ENCODE measurements around the gene SNX24. TPM values are rescaled to one million over a fixed set of nuclear protein-coding genes. Genes with fewer than 3 reads are reported as not detected.

The SNX24 gene
- total RNA-seq, 4 donors from 2014 or later: 2.8 to 16.5 (median 11.3) TPM

DNA sequence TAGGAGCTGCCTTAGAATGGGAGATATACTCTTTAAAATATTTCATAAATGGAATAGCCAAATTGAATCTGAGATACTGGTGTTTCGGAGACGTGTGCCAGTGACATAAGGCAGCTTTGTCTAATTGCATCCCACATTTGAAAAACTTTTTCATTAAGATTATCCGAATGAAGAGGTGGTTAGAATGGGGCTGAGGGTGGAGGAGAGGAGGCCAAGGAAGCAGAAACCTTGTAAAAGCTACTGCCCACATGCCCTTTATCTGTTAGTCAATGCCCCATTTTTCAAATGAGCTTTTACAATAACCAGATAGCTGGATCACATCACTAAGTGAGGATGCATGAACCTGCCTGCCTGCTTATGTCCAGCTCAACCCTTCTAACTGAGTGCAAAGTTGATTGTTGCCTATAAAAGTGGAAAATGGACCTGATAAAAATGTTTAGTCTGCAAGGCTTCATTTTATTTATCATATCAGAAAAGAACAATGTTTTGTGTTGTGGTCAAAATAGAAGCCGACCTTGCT, 34.8 kb downstream of the SNX24 start:
- no peaks in the 10 kb centered on the region for H3K9me3 ChIP-seq
- no peaks in the 10 kb centered on the region for H3K4me1 ChIP-seq
- intact Hi-C loops (cut with DNase I; ENCODE audit: low total_unique reads): no loop called here
- H3K27ac ChIP-seq: no peak overlapping the region
- DNase-seq: no peak
- no peaks in the 10 kb centered on the region for H3K27me3 ChIP-seq
- no peak for TF ChIP-seq POLR2A (IDR thresholded peaks at IDR 0.05)
- TF ChIP-seq, protein P1, sequence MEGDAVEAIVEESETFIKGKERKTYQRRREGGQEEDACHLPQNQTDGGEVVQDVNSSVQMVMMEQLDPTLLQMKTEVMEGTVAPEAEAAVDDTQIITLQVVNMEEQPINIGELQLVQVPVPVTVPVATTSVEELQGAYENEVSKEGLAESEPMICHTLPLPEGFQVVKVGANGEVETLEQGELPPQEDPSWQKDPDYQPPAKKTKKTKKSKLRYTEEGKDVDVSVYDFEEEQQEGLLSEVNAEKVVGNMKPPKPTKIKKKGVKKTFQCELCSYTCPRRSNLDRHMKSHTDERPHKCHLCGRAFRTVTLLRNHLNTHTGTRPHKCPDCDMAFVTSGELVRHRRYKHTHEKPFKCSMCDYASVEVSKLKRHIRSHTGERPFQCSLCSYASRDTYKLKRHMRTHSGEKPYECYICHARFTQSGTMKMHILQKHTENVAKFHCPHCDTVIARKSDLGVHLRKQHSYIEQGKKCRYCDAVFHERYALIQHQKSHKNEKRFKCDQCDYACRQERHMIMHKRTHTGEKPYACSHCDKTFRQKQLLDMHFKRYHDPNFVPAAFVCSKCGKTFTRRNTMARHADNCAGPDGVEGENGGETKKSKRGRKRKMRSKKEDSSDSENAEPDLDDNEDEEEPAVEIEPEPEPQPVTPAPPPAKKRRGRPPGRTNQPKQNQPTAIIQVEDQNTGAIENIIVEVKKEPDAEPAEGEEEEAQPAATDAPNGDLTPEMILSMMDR (IDR thresholded peaks at IDR 0.05): no peak
- H3K36me3 ChIP-seq: no peaks in the 10 kb centered on the region
- H3K4me3 ChIP-seq: no peak overlapping the region

DNA sequence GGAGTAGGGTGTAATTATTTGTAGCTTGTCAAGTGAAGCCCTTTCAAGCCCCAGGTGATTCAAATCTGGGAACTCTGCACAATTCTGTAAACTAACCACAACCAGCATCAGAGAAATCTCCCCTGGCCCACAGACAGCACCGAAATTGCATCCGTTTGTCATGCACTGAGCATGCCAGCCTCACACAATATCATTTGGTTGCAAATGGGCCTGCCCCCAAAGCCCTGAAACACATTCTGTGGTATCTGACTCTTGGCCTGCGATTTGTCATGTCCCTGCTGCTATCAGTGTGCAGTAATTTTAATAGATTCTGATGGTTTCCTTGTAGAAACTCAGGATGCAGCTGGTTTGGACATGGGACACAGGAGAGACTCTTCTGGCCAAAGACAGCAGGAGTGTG, 35.3 kb downstream of the SNX24 start:
- no peaks in the 10 kb centered on the region for H3K9me3 ChIP-seq
- H3K4me1 ChIP-seq: no peaks in the 10 kb centered on the region
- intact Hi-C loops (cut with DNase I; ENCODE audit: low total_unique reads): no loop called here
- no peaks in the 10 kb centered on the region for H3K36me3 ChIP-seq
- no peak for DNase-seq
- TF ChIP-seq, protein P1 (IDR thresholded peaks at IDR 0.05): no peak
- no peak for TF ChIP-seq POLR2A (IDR thresholded peaks at IDR 0.05)
- no peaks in the 10 kb centered on the region for H3K27me3 ChIP-seq
- H3K4me3 ChIP-seq: no peak overlapping the region
- no peak overlapping the region for H3K27ac ChIP-seq

DNA sequence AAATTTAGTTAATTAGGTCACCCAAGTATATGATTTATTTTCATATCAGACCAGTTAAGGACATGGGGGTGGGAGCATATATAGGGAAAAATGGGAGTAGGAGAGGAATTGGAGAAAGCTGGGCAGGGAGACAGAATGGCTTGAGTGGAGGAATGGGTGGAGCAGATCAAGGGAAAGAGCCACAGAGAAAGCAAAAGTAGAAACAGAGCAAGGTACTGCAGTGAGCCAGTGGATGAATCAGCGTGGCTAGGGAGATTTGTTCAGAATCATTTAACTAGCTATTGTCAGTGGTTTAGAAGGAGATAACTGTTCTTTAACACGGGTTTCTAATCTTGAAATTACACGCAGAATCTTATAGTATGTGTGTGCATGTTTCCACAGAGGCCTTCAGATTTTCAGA, 37.4 kb downstream of the SNX24 start:
- Histone ChIP-seq H3K36me3 (no peaks in the 10 kb centered on the region), H3K27me3 (no peaks in the 10 kb centered on the region), H3K27ac (no peak overlapping the region), H3K4me1 (no peaks in the 10 kb centered on the region), H3K4me3 (no peak overlapping the region), H3K9me3 (no peaks in the 10 kb centered on the region)
- no peak for DNase-seq
- TF ChIP-seq, protein P1 (IDR thresholded peaks at IDR 0.05): no peak
- TF ChIP-seq POLR2A (IDR thresholded peaks at IDR 0.05): no peak
- intact Hi-C loops (cut with DNase I; ENCODE audit: low total_unique reads): no loop called here

DNA sequence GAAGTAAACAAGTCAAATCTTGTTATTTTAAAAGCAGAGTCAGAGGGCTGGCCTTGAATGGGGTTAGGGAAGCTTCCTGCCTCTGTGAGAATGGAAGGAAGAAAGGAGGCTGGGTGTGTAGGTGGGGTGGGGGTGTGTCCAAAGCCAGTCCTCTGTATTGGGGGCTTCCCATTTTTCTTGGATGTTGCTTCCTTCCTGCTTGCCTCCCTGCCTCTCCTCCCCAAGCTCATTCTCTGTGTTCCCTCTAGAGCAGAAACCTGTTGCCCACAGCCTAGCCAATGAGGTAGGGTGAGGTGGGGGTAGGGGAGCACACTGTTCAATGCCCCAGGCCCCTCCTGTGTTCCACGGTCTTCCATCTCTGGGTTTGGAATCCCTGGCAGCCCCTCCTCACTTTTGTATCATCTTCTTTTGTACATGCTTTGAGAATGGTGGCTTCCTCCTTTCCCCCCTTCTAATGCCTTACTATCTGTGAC, 39.7 kb downstream of the SNX24 start:
- no peak for TF ChIP-seq POLR2A (IDR thresholded peaks at IDR 0.05)
- TF ChIP-seq, protein P1 (IDR thresholded peaks at IDR 0.05): no peak
- intact Hi-C loops (cut with DNase I; ENCODE audit: low total_unique reads): no loop called here
- H3K27me3 ChIP-seq: no peaks in the 10 kb centered on the region
- H3K36me3 ChIP-seq: no peaks in the 10 kb centered on the region
- H3K4me3 ChIP-seq: no peak overlapping the region
- DNase-seq: no peak
- H3K9me3 ChIP-seq: no peaks in the 10 kb centered on the region
- H3K4me1 ChIP-seq: no peaks in the 10 kb centered on the region
- no peak overlapping the region for H3K27ac ChIP-seq

DNA sequence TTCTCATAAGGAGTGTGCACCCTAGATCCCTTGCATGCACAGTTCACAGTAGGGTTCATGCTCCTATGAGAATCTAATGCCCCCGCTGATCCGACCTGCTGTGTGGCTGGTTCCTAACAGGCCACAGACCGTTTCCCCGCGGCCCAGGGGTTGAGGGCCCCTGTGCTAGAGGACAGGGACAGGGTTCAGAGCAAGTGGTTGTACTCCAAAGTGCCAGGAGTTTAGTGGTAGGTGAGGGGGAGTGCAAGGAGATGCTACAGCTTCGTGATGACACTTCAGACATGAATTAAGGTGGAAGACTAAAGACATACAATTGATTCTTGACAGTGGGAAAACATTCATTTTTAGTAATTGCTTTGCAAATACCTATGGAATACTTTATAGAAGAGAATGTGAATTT, 40.5 kb downstream of the SNX24 start:
- intact Hi-C loops (cut with DNase I; ENCODE audit: low total_unique reads): no loop called here
- Histone ChIP-seq H3K9me3 (no peaks in the 10 kb centered on the region), H3K4me1 (peaks cover 0 to 6% of the 10 kb centered on the region in 2 donors), H3K27ac (no peak overlapping the region), H3K4me3 (no peak overlapping the region), H3K36me3 (no peaks in the 10 kb centered on the region), H3K27me3 (no peaks in the 10 kb centered on the region)
- no peak for DNase-seq
- TF ChIP-seq, protein P1 (IDR thresholded peaks at IDR 0.05): no peak
- no peak for TF ChIP-seq POLR2A (IDR thresholded peaks at IDR 0.05)
